K562 (cell line): Measurements from ENCODE around the gene ASCC3. TPM values are rescaled to one million over a fixed set of nuclear protein-coding genes. Genes with fewer than 3 reads are reported as not detected.
A peak's percentile ranks its signal among the peaks of the same experiment; 100 is the strongest.
"Not testable (repeated sequence)": the region's sequence is repeated elsewhere in the genome, so short reads cannot be mapped to it uniquely, and the experiment has no call there.

Experiments used
- ATAC-seq: fragments of 200-7000 bp; cut with Tn5 transposase; 3 replicates; pipeline ENCODE4 v1.9.1; 2020; ENCODE audit warnings: moderate library complexity
- BruUV-seq: library from RNA; stranded (reverse); fragments of 400-500 nt; replicated peaks from 2 replicates; lab custom pipeline; 2021; lab: Mats Ljungman, UMichigan
- CTCF ChIA-PET: fragments of 300-600 bp; formaldehyde crosslinking; extraction: SDS; loops from one replicate; lab custom pipeline; 2021; ENCODE audit warnings: low intra/inter-chr PET ratio; lab: Yijun Ruan, JAX
- POLR2A ChIA-PET: fragments of 300-600, 350-650 bp; sonication (Branson Sonifier 250); formaldehyde crosslinking; extraction: SDS; loops from one replicate; lab custom pipeline; 2021; ENCODE audit warnings: antibody characterized with exemption, inconsistent platforms; lab: Yijun Ruan, JAX
- DNase-seq, 4 experiments: peaks; one replicate each; pipeline versions ENCODE4 v3.0.0 to v3.0.0-alpha.2; 2011 to 2018; ENCODE audit warnings: low spot score in 3 of 4, mixed read lengths in 3 of 4; ENCODE audit errors: extremely low read depth in 1 of 4
- FAIRE-seq: peaks from 2 replicates; lab custom pipeline; 2011; peaks lifted over from hg19 to GRCh38; lab: Jason Lieb, UNC
- H2AFZ ChIP-seq: 2 replicates; pipeline ENCODE4 v1.6.0; 2011; ENCODE audit warnings: low read depth, low read length, control low read depth, inconsistent platforms
- H3K27ac ChIP-seq: fragments of 200-600 bp; 3 replicates; pipeline ENCODE4 v1.8.0; 2011; ENCODE audit warnings: low read depth, mild to moderate bottlenecking, control low read depth, inconsistent platforms, low read length, moderate library complexity, mixed read lengths; ENCODE audit errors: extremely low read depth
- H3K27me3 ChIP-seq, 2 experiments: fragments of 300-600 bp in 1 of 2; 2 replicates in 1 of 2; 3 replicates in 1 of 2; pipeline versions ENCODE4 v1.6.0 to v1.8.0; 2011; ENCODE audit warnings: inconsistent platforms in 2 of 2, low read length in 2 of 2, mild to moderate bottlenecking in 1 of 2, mixed read lengths in 1 of 2, moderate library complexity in 1 of 2; ENCODE audit not compliant: control insufficient read depth in 2 of 2, insufficient read depth in 2 of 2
- H3K36me3 ChIP-seq: fragments of 300-600 bp; 3 replicates; pipeline ENCODE4 v1.8.0; 2011; ENCODE audit warnings: mild to moderate bottlenecking, low read length, inconsistent platforms; ENCODE audit not compliant: control insufficient read depth, insufficient read depth
- H3K4me1 ChIP-seq, 2 experiments: fragments of 200-600 bp in 1 of 2; replicated peaks in 1 of 2; 2 replicates in 1 of 2; 3 replicates in 1 of 2; pipeline versions ENCODE4 v1.5.1 to v1.8.0; 2011; ENCODE audit warnings: inconsistent platforms in 2 of 2, low read length in 2 of 2, mild to moderate bottlenecking in 1 of 2, mixed read lengths in 1 of 2, moderate library complexity in 1 of 2; ENCODE audit not compliant: control insufficient read depth in 2 of 2, insufficient read depth in 2 of 2
- H3K4me2 ChIP-seq: 2 replicates; pipeline ENCODE4 v1.6.1; 2011; ENCODE audit warnings: low read length, control low read depth, inconsistent platforms, mixed read lengths; ENCODE audit not compliant: insufficient read depth
- H3K4me3 ChIP-seq: fragments of 200-600 bp; sonication (generic), shearing (Covaris generic); 2 replicates; pipeline ENCODE4 v1.5.1; 2016; ENCODE audit warnings: control low read depth, inconsistent platforms
- H3K79me2 ChIP-seq: fragments of 200-600 bp; 3 replicates; pipeline ENCODE4 v1.8.0; 2011; ENCODE audit warnings: low read length, inconsistent platforms; ENCODE audit not compliant: control insufficient read depth, insufficient read depth
- H3K9ac ChIP-seq, 2 experiments: 2 replicates each; pipeline versions ENCODE4 v1.6.0 to v1.6.1; 2011; ENCODE audit warnings: low read depth in 2 of 2, low read length in 2 of 2, control low read depth in 1 of 2, inconsistent platforms in 1 of 2, mild to moderate bottlenecking in 1 of 2, mixed read lengths in 1 of 2; ENCODE audit not compliant: insufficient read depth in 1 of 2
- H3K9me1 ChIP-seq: one replicate; pipeline ENCODE4 v1.6.0; 2011; ENCODE audit warnings: inconsistent platforms, mild to moderate bottlenecking, low read length, moderate library complexity; ENCODE audit not compliant: control insufficient read depth, insufficient read depth
- H3K9me3 ChIP-seq: replicated peaks from 2 replicates; pipeline ENCODE4 v1.5.1; 2011; ENCODE audit warnings: low read depth, low read length, inconsistent platforms; ENCODE audit not compliant: control insufficient read depth, insufficient read depth
- H4K20me1 ChIP-seq: replicated peaks from 2 replicates; pipeline ENCODE4 v1.6.1; 2011; ENCODE audit warnings: low read length, inconsistent platforms, mixed read lengths; ENCODE audit not compliant: control insufficient read depth, insufficient read depth
- MAFK ChIP-seq: IDR thresholded peaks from 2 replicates; pipeline ENCODE4 v1.6.1; 2011; ENCODE audit warnings: low read length, improper control_type of control experiment
- PTRF ChIP-seq: fragments of 450-650 bp; IDR thresholded peaks from 2 replicates; pipeline ENCODE4 v1.6.1; 2016; ENCODE audit warnings: mild to moderate bottlenecking, missing genetic modification characterization, missing compliant biosample characterization
- RREB1 ChIP-seq: fragments of 250-450 bp; sonication (Bioruptor Pico); IDR thresholded peaks from 2 replicates; pipeline ENCODE4 v1.4.0; 2020
- ZFP91 ChIP-seq: sonication (generic); formaldehyde crosslinking; IDR thresholded peaks from 2 replicates; pipeline ENCODE4 v1.8.0; 2022; ENCODE audit warnings: mild to moderate bottlenecking, missing genetic modification reagents
- ZNF316 ChIP-seq: fragments of 450-650 bp; IDR thresholded peaks from 2 replicates; pipeline ENCODE4 v1.6.1; 2016
- in situ Hi-C: fragments of 300-500 bp; cut with MboI; formaldehyde crosslinking; loops from 4 replicates; pipeline ENCODE4 v1.15.0; 2018; ENCODE audit warnings: inconsistent platforms, mixed read lengths
- intact Hi-C: fragments of 100-400 bp; cut with micrococcal nuclease; formaldehyde crosslinking; loops from 2 replicates; pipeline ENCODE4 v1.14.2; 2022
- polyA plus RNA-seq, 8 experiments: library from polyadenylated mRNA; depleted of rRNA in 4 of 8; stranded (reverse) in 5 of 8; unstranded in 3 of 8; fragments of >200 nt; fragmentation: Nextera tagmentation in 2 of 8; fragmentation: Illumina TruSeq in 1 of 8; extraction: Ambion mirVana in 2 of 8; extraction: Trizol in 1 of 8; gene quantifications; 2 replicates each; pipeline versions ENCODE4 v1.2.1 to v1.2.3, GENCODE V29; 2011 to 2014; ENCODE audit warnings: inconsistent platforms in 1 of 8, missing spikeins in 1 of 8
- total RNA-seq, 7 experiments: library from RNA; depleted of rRNA in 6 of 7; stranded (reverse); fragments of >200 nt in 6 of 7; fragmentation: Illumina TruSeq in 2 of 7; extraction: Trizol in 2 of 7; gene quantifications; 2 replicates each; pipeline versions ENCODE4 v1.2.1 to v1.2.3, GENCODE V29; 2011 to 2021; ENCODE audit warnings: low replicate concordance in 1 of 7

The ASCC3 gene
- total and polyA plus RNA-seq, 9 of the 15 experiments (the other 6 are each of a cell fraction or from before 2014, with no cell fraction given): 16.1 to 56.1 (median 33.9) TPM

GRCh38 chr6:100745419-100746041 is 135.6 kb downstream of the ASCC3 start (continued):
- TF ChIP-seq RREB1 (no peak), PTRF (tag) (no peak)

GRCh38 chr6:100740439-100740838 is 140.7 kb downstream of the ASCC3 start:
- peaks cover 9% of the 10 kb centered on the region; the same call in 2 of the 3 replicates for H3K36me3 ChIP-seq
- in situ Hi-C loops (no loop called here), intact Hi-C loops (no loop called here)
- no peaks in the 10 kb centered on the region for H3K9me1 ChIP-seq
- H3K27ac ChIP-seq: no peak overlapping the region
- ChIA-PET CTCF (no interaction called here), POLR2A (no interaction called here)
- no peak overlapping the region for H2AFZ ChIP-seq
- no peak overlapping the region for H3K4me3 ChIP-seq
- FAIRE-seq (no peak), DNase-seq (no peak), ATAC-seq (no peak)
- BruUV-seq: no TSS peak
- no peaks in the 10 kb centered on the region for H3K79me2 ChIP-seq
- no peak overlapping the region for H3K9ac ChIP-seq
- TF ChIP-seq ZFP91 (CRISPR knock-in tag): no peak
- TF ChIP-seq ZNF316: peak; percentile 76
- TF ChIP-seq MAFK: peak; percentile 16; the same call in 1 of the 2 replicates
- no peaks in the 10 kb centered on the region for H3K27me3 ChIP-seq
- no peak overlapping the region for H3K4me2 ChIP-seq
- H3K4me1 ChIP-seq: no peaks in the 10 kb centered on the region
- no peaks in the 10 kb centered on the region for H4K20me1 ChIP-seq
- peaks cover 2% of the 10 kb centered on the region; the same call in 1 of the 2 replicates for H3K9me3 ChIP-seq

GRCh38 chr6:100737720-100738119 is 143.4 kb downstream of the ASCC3 start:
- FAIRE-seq, in situ Hi-C loops, BruUV-seq, CTCF ChIA-PET, H3K36me3 ChIP-seq, H3K4me1 ChIP-seq, H4K20me1 ChIP-seq, DNase-seq, POLR2A ChIA-PET, H2AFZ ChIP-seq, H3K27me3 ChIP-seq, H3K4me3 ChIP-seq, H3K9me3 ChIP-seq, H3K9me1 ChIP-seq, H3K79me2 ChIP-seq, intact Hi-C loops, ATAC-seq, H3K4me2 ChIP-seq, H3K27ac ChIP-seq, H3K9ac ChIP-seq: not testable (repeated sequence)
